MM.1S (cell line): ENCODE data around the gene GPAT3.

ENCODE experiments used
- DNase-seq: peaks from one replicate; pipeline ENCODE4 v3.0.0-alpha.2; 2015
- H2AFZ ChIP-seq: fragments of 300-600 bp; sonication (generic); 2 replicates; pipeline ENCODE4 v1.6.0; 2016; ENCODE audit warnings: antibody characterized with exemption, low read length
- H3F3A ChIP-seq: fragments of 300-600 bp; sonication (generic); 2 replicates; pipeline ENCODE4 v1.6.1; 2016; ENCODE audit warnings: mild to moderate bottlenecking, antibody characterized with exemption, low read length, moderate library complexity, mixed read lengths; ENCODE audit not compliant: insufficient read depth
- H3K27ac ChIP-seq: fragments of 300-600 bp; sonication (generic); 2 replicates; pipeline ENCODE4 v1.5.1; 2016; ENCODE audit warnings: mild to moderate bottlenecking, low read length
- H3K27me3 ChIP-seq: fragments of 300-600 bp; sonication (generic); replicated peaks from 2 replicates; pipeline ENCODE4 v1.6.0; 2016; ENCODE audit warnings: low read length; ENCODE audit not compliant: insufficient read depth
- H3K36me3 ChIP-seq: fragments of 300-600 bp; sonication (generic); replicated peaks from 2 replicates; pipeline ENCODE4 v1.6.1; 2016; ENCODE audit warnings: mild to moderate bottlenecking, low read length, mixed read lengths; ENCODE audit not compliant: insufficient read depth
- H3K4me1 ChIP-seq: fragments of 300-600 bp; sonication (generic); 2 replicates; pipeline ENCODE4 v1.6.1; 2016; ENCODE audit warnings: low read length, mixed read lengths
- H3K4me2 ChIP-seq: fragments of 300-600 bp; sonication (generic); 2 replicates; pipeline ENCODE4 v1.6.0; 2016; ENCODE audit warnings: low read depth, low read length
- H3K4me3 ChIP-seq: fragments of 300-600 bp; sonication (generic); 2 replicates; pipeline ENCODE4 v1.5.1; 2016; ENCODE audit warnings: low read length, mixed read lengths
- H3K79me2 ChIP-seq: fragments of 300-600 bp; sonication (generic); 2 replicates; pipeline ENCODE4 v1.6.1; 2016; ENCODE audit warnings: mixed run types, low read length, mixed read lengths
- H3K9ac ChIP-seq: fragments of 300-600 bp; sonication (generic); 2 replicates; pipeline ENCODE4 v1.6.1; 2016; ENCODE audit warnings: low read length, mixed read lengths
- H3K9me2 ChIP-seq: fragments of 300-600 bp; sonication (generic); replicated peaks from 2 replicates; pipeline ENCODE4 v1.6.1; 2016; ENCODE audit warnings: mild to moderate bottlenecking, low read length, mixed read lengths; ENCODE audit not compliant: insufficient read depth
- H3K9me3 ChIP-seq: fragments of 300-600 bp; sonication (generic); replicated peaks from 2 replicates; pipeline ENCODE4 v1.6.1; 2016; ENCODE audit warnings: mild to moderate bottlenecking, low read length, mixed read lengths; ENCODE audit not compliant: insufficient read depth
- H4K20me1 ChIP-seq: fragments of 300-600 bp; sonication (generic); 2 replicates; pipeline ENCODE4 v1.6.1; 2016; ENCODE audit warnings: mild to moderate bottlenecking, low read length, moderate library complexity, mixed read lengths; ENCODE audit not compliant: insufficient read depth
- CTCF ChIP-seq: fragments of 300-600 bp; sonication (generic); IDR thresholded peaks from 2 replicates; pipeline ENCODE4 v1.5.1; 2016; ENCODE audit warnings: antibody characterized with exemption, low read length, mixed read lengths
- EZH2 ChIP-seq: fragments of 300-600 bp; sonication (generic); optimal IDR thresholded peaks from 2 replicates; pipeline ENCODE3; 2017; ENCODE audit warnings: low read depth, mild to moderate bottlenecking, antibody characterized with exemption, low read length, mixed read lengths
- EZH2phosphoT487 ChIP-seq: fragments of 300-600 bp; sonication (generic); IDR thresholded peaks from 2 replicates; pipeline ENCODE4 v1.6.1; 2018; ENCODE audit warnings: antibody characterized with exemption, low read length

GPAT3 gene

GRCh38 chr4:83603129-83603528, 67.2 kb downstream of the GPAT3 start:
- Histone ChIP-seq H3K4me1 (no peaks in the 10 kb centered on the region), H3K4me3 (no peak overlapping the region), H3K4me2 (no peak overlapping the region), H2AFZ (no peak overlapping the region), H3K27me3 (no peaks in the 10 kb centered on the region), H3K36me3 (no peaks in the 10 kb centered on the region), H3K9me3 (no peaks in the 10 kb centered on the region), H3K27ac (no peak overlapping the region), H3F3A (no peaks in the 10 kb centered on the region), H3K9ac (no peak overlapping the region), H3K79me2 (no peaks in the 10 kb centered on the region), H4K20me1 (no peaks in the 10 kb centered on the region), H3K9me2 (no peaks in the 10 kb centered on the region)
- DNase-seq = no peak
- no peak for TF ChIP-seq EZH2
- TF ChIP-seq CTCF = no peak
- TF ChIP-seq EZH2phosphoT487 = no peak

- Histone ChIP-seq H3K36me3 (no peaks in the 10 kb centered on the region), H3K9me2 (no peaks in the 10 kb centered on the region), H3K27me3 (no peaks in the 10 kb centered on the region), H3K79me2 (no peaks in the 10 kb centered on the region), H3K9ac (no peak overlapping the region), H4K20me1 (no peaks in the 10 kb centered on the region), H3K9me3 (no peaks in the 10 kb centered on the region), H3F3A (no peaks in the 10 kb centered on the region), H3K27ac (no peak overlapping the region), H3K4me2 (no peak overlapping the region), H3K4me3 (no peak overlapping the region), H3K4me1 (no peaks in the 10 kb centered on the region), H2AFZ (no peak overlapping the region)
- DNase-seq = no peak
- TF ChIP-seq EZH2 = no peak
- no peak for TF ChIP-seq EZH2phosphoT487
- no peak for TF ChIP-seq CTCF
Measured at GRCh38 chr4:83604321-83604720, 68.4 kb downstream of the GPAT3 start.

- H3K4me3 ChIP-seq = no peak overlapping the region
- H3K9me2 ChIP-seq = no peaks in the 10 kb centered on the region
- no peaks in the 10 kb centered on the region for H3K36me3 ChIP-seq
- no peak overlapping the region for H3K27ac ChIP-seq
- H2AFZ ChIP-seq = no peak overlapping the region
- no peaks in the 10 kb centered on the region for H3K4me1 ChIP-seq
- H3K9me3 ChIP-seq = no peaks in the 10 kb centered on the region
- H3K4me2 ChIP-seq = no peak overlapping the region
- TF ChIP-seq EZH2 = no peak
- no peak for TF ChIP-seq EZH2phosphoT487
- TF ChIP-seq CTCF = no peak
- no peaks in the 10 kb centered on the region for H3K27me3 ChIP-seq
- H3K9ac ChIP-seq = no peak overlapping the region
- DNase-seq = no peak
- no peaks in the 10 kb centered on the region for H3K79me2 ChIP-seq
- H4K20me1 ChIP-seq = no peaks in the 10 kb centered on the region
- H3F3A ChIP-seq = no peaks in the 10 kb centered on the region
Measured at GRCh38 chr4:83605210-83605609, 69.3 kb downstream of the GPAT3 start.
